Common myeloid progenitor, CD34-positive (primary cell): ENCODE results near the gene KPNA6.

Experiments used
- CTCF ChIA-PET: fragments of 350-600 bp; sonication (Branson Sonifier 250); formaldehyde crosslinking; loops from one replicate; lab custom pipeline; 2021; ENCODE audit warnings: antibody characterized with exemption; lab: Charles Lee
- POLR2A ChIA-PET: fragments of 350-600 bp; sonication (Branson Sonifier 250); formaldehyde crosslinking; loops from one replicate; lab custom pipeline; 2021; ENCODE audit warnings: antibody characterized with exemption; lab: Charles Lee
- DNase-seq, 3 donors: peaks; one replicate each; pipeline versions ENCODE4 v3.0.0 to v3.0.0-alpha.2; 2013
- H3K27ac ChIP-seq, 2 experiments: 1 replicate in 1 of 2; 2 replicates in 1 of 2; pipeline ENCODE4 v1.7.0; 2013; ENCODE audit warnings: inconsistent platforms in 2 of 2, low read length in 2 of 2, mild to moderate bottlenecking in 2 of 2, low read depth in 1 of 2, moderate library complexity in 1 of 2; ENCODE audit not compliant: severe bottlenecking in 2 of 2, insufficient read depth in 1 of 2, poor library complexity in 1 of 2
- H3K27me3 ChIP-seq, 5 experiments: replicated peaks in 2 of 5; 1 replicate in 3 of 5; 2 replicates in 2 of 5; pipeline versions ENCODE4 v1.6.1 to v1.7.0; 2013; ENCODE audit warnings: low read length in 4 of 5, mild to moderate bottlenecking in 2 of 5, moderate library complexity in 2 of 5, inconsistent platforms in 1 of 5; ENCODE audit not compliant: insufficient read depth in 5 of 5, control insufficient read depth in 4 of 5
- H3K36me3 ChIP-seq, 4 experiments: 1 replicate in 2 of 4; 2 replicates in 2 of 4; pipeline versions ENCODE4 v1.6.1 to v1.7.0; 2013; ENCODE audit warnings: low read length in 3 of 4, control low read depth in 1 of 4, mild to moderate bottlenecking in 1 of 4; ENCODE audit not compliant: control insufficient read depth in 4 of 4, insufficient read depth in 4 of 4
- H3K4me1 ChIP-seq, 4 experiments: 1 replicate in 3 of 4; 2 replicates in 1 of 4; pipeline versions ENCODE4 v1.6.1 to v1.7.1; 2013; ENCODE audit warnings: low read length in 3 of 4, mild to moderate bottlenecking in 3 of 4, control low read depth in 1 of 4, inconsistent platforms in 1 of 4, moderate library complexity in 1 of 4; ENCODE audit not compliant: control insufficient read depth in 4 of 4, insufficient read depth in 4 of 4; ENCODE audit errors: control extremely low read depth in 1 of 4
- H3K4me3 ChIP-seq, 7 experiments: 1 replicate in 4 of 7; 2 replicates in 3 of 7; pipeline versions ENCODE4 v1.5.1 to v1.7.0; 2013; ENCODE audit warnings: mild to moderate bottlenecking in 7 of 7, low read length in 6 of 7, moderate library complexity in 6 of 7, inconsistent platforms in 2 of 7, low read depth in 2 of 7, control low read depth in 1 of 7; ENCODE audit not compliant: insufficient read depth in 4 of 7, control insufficient read depth in 1 of 7; ENCODE audit errors: extremely low read depth in 1 of 7
- H3K9me3 ChIP-seq, 5 experiments: 1 replicate in 4 of 5; 2 replicates in 1 of 5; pipeline versions ENCODE4 v1.6.1 to v1.7.1; 2013; ENCODE audit warnings: low read length in 4 of 5, mild to moderate bottlenecking in 2 of 5, inconsistent platforms in 1 of 5, low read depth in 1 of 5, moderate library complexity in 1 of 5; ENCODE audit not compliant: control insufficient read depth in 4 of 5, insufficient read depth in 2 of 5; ENCODE audit errors: control extremely low read depth in 1 of 5
- WGBS: methylation state at CpG from one replicate; pipeline ENCODE4 v1.1.5; 2013; ENCODE audit not compliant: insufficient coverage; 5-methylcytosine and 5-hydroxymethylcytosine counted together

The KPNA6 gene

GRCh38 chr1:32219022-32219421, 111.2 kb downstream of the KPNA6 start:
- Histone ChIP-seq H3K9me3 (no peaks in the 10 kb centered on the region), H3K27me3 (no peaks in the 10 kb centered on the region), H3K27ac (no peak overlapping the region), H3K4me3 (no peak overlapping the region), H3K36me3 (peaks cover 9 to 39% (median 20%) of the 10 kb centered on the region in 4 experiments), H3K4me1 (peaks cover 3 to 27% (median 22%) of the 10 kb centered on the region in 4 experiments)
- 100% methylated on average over 2 of the region's 7 CpGs for WGBS
- DNase-seq = no peak
- ChIA-PET CTCF (interaction anchor here (0.7 to 2.8 kb wide), 5 partner anchors 9 to 149 kb away, joined by 3 to 14 read pairs (median 3); no protein-coding TSS in a partner anchor), POLR2A (interaction anchor here (0.6 kb wide), 1 partner anchor 99 kb away, joined by 3 read pairs; no protein-coding TSS in a partner anchor)

GRCh38 chr1:32220746-32221580, 113.1 kb downstream of the KPNA6 start:
- Histone ChIP-seq H3K9me3 (no peaks in the 10 kb centered on the region), H3K36me3 (peaks cover 7 to 39% (median 16%) of the 10 kb centered on the region in 4 experiments), H3K4me3 (peak overlapping the region in 6 of 7 experiments; percentile 73 to 97 (median 86)), H3K4me1 (peaks cover 3 to 29% (median 22%) of the 10 kb centered on the region in 4 experiments), H3K27ac (peak overlapping the region in 1 of 2 experiments; percentile 100), H3K27me3 (no peaks in the 10 kb centered on the region)
- WGBS = 100% methylated on average over 3 of the region's 4 CpGs
- ChIA-PET POLR2A (interaction anchor here (0.8 kb wide), 1 partner anchor 19 kb away, joined by 3 read pairs; no protein-coding TSS in a partner anchor), CTCF (interaction anchor here (1.0 to 2.8 kb wide), 4 partner anchors 11 to 41 kb away, joined by 3 to 14 read pairs (median 3); partner anchors contain the start of gene CCDC28B)
- no peak for DNase-seq

GRCh38 chr1:32221581-32221979, 113.7 kb downstream of the KPNA6 start:
- WGBS = 29% methylated on average over 13 of the region's 13 CpGs
- Histone ChIP-seq H3K36me3 (peaks cover 7 to 41% (median 17%) of the 10 kb centered on the region in 4 experiments), H3K4me1 (peaks cover 3 to 29% (median 22%) of the 10 kb centered on the region in 4 experiments), H3K27me3 (no peaks in the 10 kb centered on the region), H3K9me3 (no peaks in the 10 kb centered on the region), H3K4me3 (peak overlapping the region; percentile 65 to 97 (median 85)), H3K27ac (peak overlapping the region; percentile 99 to 100)
- CTCF ChIA-PET = interaction anchor here (1.1 to 3.0 kb wide), 3 partner anchors 14 to 41 kb away, joined by 3 to 15 read pairs (median 3); no protein-coding TSS in a partner anchor
- POLR2A ChIA-PET = interaction anchor here (0.6 to 0.8 kb wide), 2 partner anchors 10 to 19 kb away, joined by 3 read pairs; no protein-coding TSS in a partner anchor
- DNase-seq = no peak

- peaks cover 7 to 38% (median 15%) of the 10 kb centered on the region in 4 experiments for H3K36me3 ChIP-seq
- H3K27ac ChIP-seq = peak within 1 kb of the TSS; percentile 99 to 100
- 0% methylated on average over 25 of the region's 46 CpGs for WGBS
- peak; percentile 96 to 97 (median 97) for DNase-seq
- H3K9me3 ChIP-seq = no peaks in the 10 kb centered on the region
- peak within 1 kb of the TSS; percentile 65 to 97 (median 85) for H3K4me3 ChIP-seq
- POLR2A ChIA-PET = interaction anchor here (0.6 to 1.0 kb wide), 3 partner anchors 9 to 10 kb away, joined by 3 to 6 read pairs (median 3); no protein-coding TSS in a partner anchor
- CTCF ChIA-PET = interaction anchor here (0.6 to 3.0 kb wide), 5 partner anchors 14 to 666 kb away, joined by 3 to 15 read pairs (median 3); no protein-coding TSS in a partner anchor
- H3K27me3 ChIP-seq = no peaks in the 10 kb centered on the region
- H3K4me1 ChIP-seq = peaks cover 3 to 29% (median 22%) of the 10 kb centered on the region in 4 experiments
Observed at GRCh38 chr1:32221980-32222755, 114.3 kb downstream of the KPNA6 start, which contains the start of the genes EIF3I and TMEM234. Gene EIF3I, plus strand, starts transcription at chr1:32222407. Its CDS starts 35 bp downstream, at chr1:32222442. Gene TMEM234, minus strand, starts transcription at chr1:32222353. Its CDS starts 31 bp downstream, at chr1:32222322.

GRCh38 chr1:32223683-32224082, 115.8 kb downstream of the KPNA6 start:
- peak overlapping the region; percentile 29 to 33 for H3K27ac ChIP-seq
- peaks cover 12 to 49% (median 26%) of the 10 kb centered on the region in 4 experiments for H3K36me3 ChIP-seq
- WGBS = 94% methylated on average over 3 of the region's 3 CpGs
- H3K9me3 ChIP-seq = no peaks in the 10 kb centered on the region
- no peak overlapping the region for H3K4me3 ChIP-seq
- CTCF ChIA-PET = interaction anchor here (1.2 to 3.0 kb wide), 5 partner anchors 8 to 148 kb away, joined by 5 to 15 read pairs (median 10); no protein-coding TSS in a partner anchor
- POLR2A ChIA-PET = interaction anchor here (0.7 kb wide), 1 partner anchor 17 kb away, joined by 3 read pairs; no protein-coding TSS in a partner anchor
- peaks cover 3 to 29% (median 22%) of the 10 kb centered on the region in 4 experiments for H3K4me1 ChIP-seq
- H3K27me3 ChIP-seq = no peaks in the 10 kb centered on the region
- no peak for DNase-seq

GRCh38 chr1:32224285-32224684, 116.4 kb downstream of the KPNA6 start:
- Histone ChIP-seq H3K36me3 (peaks cover 12 to 51% (median 31%) of the 10 kb centered on the region in 4 experiments), H3K27me3 (no peaks in the 10 kb centered on the region), H3K4me1 (peaks cover 3 to 29% (median 22%) of the 10 kb centered on the region in 4 experiments), H3K4me3 (no peak overlapping the region), H3K27ac (peak overlapping the region in 1 of 2 experiments; percentile 29), H3K9me3 (no peaks in the 10 kb centered on the region)
- 100% methylated on average over 3 of the region's 4 CpGs for WGBS
- ChIA-PET CTCF (interaction anchor here (1.5 to 3.0 kb wide), 4 partner anchors 9 to 24 kb away, joined by 3 to 15 read pairs (median 11); no protein-coding TSS in a partner anchor), POLR2A (no interaction called here)
- DNase-seq = no peak
